ENCODE data around the gene STEEP1. TPM values are rescaled to one million over a fixed set of nuclear protein-coding genes. Genes with fewer than 3 reads are reported as not detected.
A peak's percentile ranks its signal among the peaks of the same experiment; 100 is the strongest.

Gene STEEP1
- total RNA-seq, 2 donors from 2014 or later: 32.0 to 51.9 TPM

- no peak for ATAC-seq (ENCODE audit: insufficient number of reproducible peaks, low FRiP score, low read depth)
- Histone ChIP-seq H3K27me3 (replicated peaks; ENCODE audit: insufficient read depth) (no peaks in the 10 kb centered on the region), H3K4me1 (ENCODE audit: control insufficient read depth in 1 of 2, low read depth in 2 of 2) (peaks cover 0 to 4% of the 10 kb centered on the region in 2 donors), H3K36me3 (no peaks in the 10 kb centered on the region), H3K9me3 (no peaks in the 10 kb centered on the region), H3K4me3 (peak overlapping the region; percentile 85), H3K27ac (peak overlapping the region in 1 of 2 donors; percentile 81)
- no peak for DNase-seq (ENCODE audit: low spot score)
- no peak for TF ChIP-seq CTCF (IDR thresholded peaks at IDR 0.05)
These were observed 39.7 kb upstream of the STEEP1 start for GRCh38 chrX:119604766-119605463.

GRCh38 chrX:119602701-119603255 is 37.6 kb upstream of the STEEP1 start:
- Histone ChIP-seq H3K36me3 (no peaks in the 10 kb centered on the region), H3K4me1 (ENCODE audit: control insufficient read depth in 1 of 2, low read depth in 2 of 2) (peaks cover 0 to 4% of the 10 kb centered on the region in 2 donors), H3K27me3 (replicated peaks; ENCODE audit: insufficient read depth) (no peaks in the 10 kb centered on the region), H3K27ac (no peak overlapping the region), H3K4me3 (no peak overlapping the region), H3K9me3 (no peaks in the 10 kb centered on the region)
- ATAC-seq (ENCODE audit: insufficient number of reproducible peaks, low FRiP score, low read depth) (no peak), DNase-seq (ENCODE audit: low spot score) (no peak)
- no peak for TF ChIP-seq CTCF (IDR thresholded peaks at IDR 0.05)

GRCh38 chrX:119589810-119590209 is 24.6 kb upstream of the STEEP1 start:
- Histone ChIP-seq H3K4me1 (ENCODE audit: control insufficient read depth in 1 of 2, low read depth in 2 of 2) (no peaks in the 10 kb centered on the region), H3K4me3 (no peak overlapping the region), H3K36me3 (no peaks in the 10 kb centered on the region), H3K27me3 (replicated peaks; ENCODE audit: insufficient read depth) (no peaks in the 10 kb centered on the region), H3K9me3 (no peaks in the 10 kb centered on the region), H3K27ac (no peak overlapping the region)
- ATAC-seq (ENCODE audit: insufficient number of reproducible peaks, low FRiP score, low read depth): no peak
- DNase-seq (ENCODE audit: low spot score): no peak
- TF ChIP-seq CTCF (IDR thresholded peaks at IDR 0.05): no peak

GRCh38 chrX:119583431-119584059 is 18.3 kb upstream of the STEEP1 start:
- Histone ChIP-seq H3K4me1 (ENCODE audit: control insufficient read depth in 1 of 2, low read depth in 2 of 2) (no peaks in the 10 kb centered on the region), H3K27ac (no peak overlapping the region), H3K9me3 (no peaks in the 10 kb centered on the region), H3K36me3 (no peaks in the 10 kb centered on the region), H3K4me3 (no peak overlapping the region), H3K27me3 (replicated peaks; ENCODE audit: insufficient read depth) (no peaks in the 10 kb centered on the region)
- no peak for DNase-seq (ENCODE audit: low spot score)
- no peak for ATAC-seq (ENCODE audit: insufficient number of reproducible peaks, low FRiP score, low read depth)
- no peak for TF ChIP-seq CTCF (IDR thresholded peaks at IDR 0.05)

GRCh38 chrX:119579414-119579813 is 14.2 kb upstream of the STEEP1 start:
- DNase-seq (ENCODE audit: low spot score): no peak
- Histone ChIP-seq H3K36me3 (no peaks in the 10 kb centered on the region), H3K9me3 (no peaks in the 10 kb centered on the region), H3K4me1 (ENCODE audit: control insufficient read depth in 1 of 2, low read depth in 2 of 2) (peaks cover 0 to 5% of the 10 kb centered on the region in 2 donors), H3K4me3 (no peak overlapping the region), H3K27me3 (replicated peaks; ENCODE audit: insufficient read depth) (no peaks in the 10 kb centered on the region), H3K27ac (no peak overlapping the region)
- no peak for ATAC-seq (ENCODE audit: insufficient number of reproducible peaks, low FRiP score, low read depth)
- TF ChIP-seq CTCF (IDR thresholded peaks at IDR 0.05): no peak
